ENCODE data around the gene SDC3.

SDC3 gene

GRCh38 chr1:30898031-30898815 lies 10.3 kb downstream of the SDC3 start:
- Histone ChIP-seq H4K20me1 (ENCODE audit: insufficient read depth, low read length) (peaks cover 8% of the 10 kb centered on the region; the same call in 1 of the 2 replicates), H3K27ac (ENCODE audit: low read length) (no peak overlapping the region), H3K36me3 (ENCODE audit: insufficient read depth, low read length) (no peaks in the 10 kb centered on the region), H3K4me1 (ENCODE audit: insufficient read depth, low read length) (no peaks in the 10 kb centered on the region), H3K79me2 (ENCODE audit: insufficient read depth, low read length) (no peaks in the 10 kb centered on the region), H2AFZ (ENCODE audit: low read depth, low read length) (no peak overlapping the region), H3K9me3 (ENCODE audit: insufficient read depth, low read length, severe bottlenecking) (no peaks in the 10 kb centered on the region), H3K9ac (ENCODE audit: low read depth, low read length) (no peak overlapping the region), H3K27me3 (ENCODE audit: insufficient read depth, low read length, poor library complexity) (peaks cover 10% of the 10 kb centered on the region), H3K4me2 (ENCODE audit: insufficient read depth, low read length) (no peak overlapping the region), H3K4me3 (ENCODE audit: low read depth in 1 of 2, low read length in 2 of 2) (no peak overlapping the region)
- TF ChIP-seq, protein P1, sequence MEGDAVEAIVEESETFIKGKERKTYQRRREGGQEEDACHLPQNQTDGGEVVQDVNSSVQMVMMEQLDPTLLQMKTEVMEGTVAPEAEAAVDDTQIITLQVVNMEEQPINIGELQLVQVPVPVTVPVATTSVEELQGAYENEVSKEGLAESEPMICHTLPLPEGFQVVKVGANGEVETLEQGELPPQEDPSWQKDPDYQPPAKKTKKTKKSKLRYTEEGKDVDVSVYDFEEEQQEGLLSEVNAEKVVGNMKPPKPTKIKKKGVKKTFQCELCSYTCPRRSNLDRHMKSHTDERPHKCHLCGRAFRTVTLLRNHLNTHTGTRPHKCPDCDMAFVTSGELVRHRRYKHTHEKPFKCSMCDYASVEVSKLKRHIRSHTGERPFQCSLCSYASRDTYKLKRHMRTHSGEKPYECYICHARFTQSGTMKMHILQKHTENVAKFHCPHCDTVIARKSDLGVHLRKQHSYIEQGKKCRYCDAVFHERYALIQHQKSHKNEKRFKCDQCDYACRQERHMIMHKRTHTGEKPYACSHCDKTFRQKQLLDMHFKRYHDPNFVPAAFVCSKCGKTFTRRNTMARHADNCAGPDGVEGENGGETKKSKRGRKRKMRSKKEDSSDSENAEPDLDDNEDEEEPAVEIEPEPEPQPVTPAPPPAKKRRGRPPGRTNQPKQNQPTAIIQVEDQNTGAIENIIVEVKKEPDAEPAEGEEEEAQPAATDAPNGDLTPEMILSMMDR (IDR thresholded peaks at IDR 0.05; ENCODE audit: borderline replicate concordance, extremely low read depth, low read length, poor library complexity, severe bottlenecking), result no peak
- no peak for TF ChIP-seq EZH2 (IDR thresholded peaks at IDR 0.05; ENCODE audit: borderline replicate concordance, low read depth, low read length, severe bottlenecking)
- DNase-seq, result no peak
- no peak for ATAC-seq (ENCODE audit: insufficient read depth, low read depth)

GRCh38 chr1:30896905-30897304 lies 11.7 kb downstream of the SDC3 start:
- ATAC-seq (ENCODE audit: insufficient read depth, low read depth) (no peak), DNase-seq (no peak)
- H2AFZ ChIP-seq (ENCODE audit: low read depth, low read length), result no peak overlapping the region
- no peaks in the 10 kb centered on the region for H3K4me1 ChIP-seq (ENCODE audit: insufficient read depth, low read length)
- H3K4me3 ChIP-seq (ENCODE audit: low read depth in 1 of 2, low read length in 2 of 2), result no peak overlapping the region
- H4K20me1 ChIP-seq (ENCODE audit: insufficient read depth, low read length), result 0 out of 2 replicates have a peak, but pooled peaks cover 8% of the 10 kb centered on the region
- H3K27ac ChIP-seq (ENCODE audit: low read length), result no peak overlapping the region
- no peak overlapping the region for H3K4me2 ChIP-seq (ENCODE audit: insufficient read depth, low read length)
- H3K27me3 ChIP-seq (ENCODE audit: insufficient read depth, low read length, poor library complexity), result peaks cover 10% of the 10 kb centered on the region
- no peaks in the 10 kb centered on the region for H3K9me3 ChIP-seq (ENCODE audit: insufficient read depth, low read length, severe bottlenecking)
- H3K36me3 ChIP-seq (ENCODE audit: insufficient read depth, low read length), result no peaks in the 10 kb centered on the region
- TF ChIP-seq, protein P1 (IDR thresholded peaks at IDR 0.05; ENCODE audit: borderline replicate concordance, extremely low read depth, low read length, poor library complexity, severe bottlenecking), result no peak
- H3K79me2 ChIP-seq (ENCODE audit: insufficient read depth, low read length), result no peaks in the 10 kb centered on the region
- no peak overlapping the region for H3K9ac ChIP-seq (ENCODE audit: low read depth, low read length)

DNA sequence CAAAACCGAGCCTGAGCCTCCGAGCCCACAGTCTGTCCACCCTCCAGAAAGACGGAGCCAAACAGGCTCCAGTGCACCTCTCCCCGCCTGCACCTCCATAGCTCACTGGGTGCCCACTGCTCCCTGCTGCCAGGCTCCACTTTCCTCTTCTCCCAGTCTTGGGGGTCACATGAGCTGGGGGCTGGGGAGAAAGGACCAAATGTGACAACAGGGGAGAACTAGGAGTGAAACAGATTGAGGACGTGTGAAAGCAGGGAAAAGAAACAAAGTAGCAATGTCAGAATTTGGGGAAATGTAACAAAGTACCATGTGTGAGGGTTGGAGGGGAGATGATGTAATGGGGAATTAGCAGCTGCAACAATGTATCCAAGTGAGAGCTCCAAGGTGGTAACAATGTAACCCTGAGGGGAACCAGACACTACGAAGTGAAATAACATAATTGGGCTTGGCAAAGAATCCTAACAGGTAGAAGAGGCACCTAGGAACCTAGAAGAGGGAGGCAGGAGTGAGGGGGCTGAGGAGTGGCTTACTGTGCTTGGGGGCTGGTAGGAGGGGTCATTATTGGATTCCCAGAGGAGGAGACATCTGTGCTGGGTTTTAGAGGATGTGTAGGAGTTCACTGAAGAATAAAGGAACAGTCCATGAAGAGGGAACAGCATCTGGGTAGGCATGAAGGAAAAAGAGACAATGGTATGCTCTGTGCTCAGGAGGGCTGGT lies 12.5 kb downstream of the SDC3 start:
- Histone ChIP-seq H3K79me2 (ENCODE audit: insufficient read depth, low read length) (no peaks in the 10 kb centered on the region), H3K27ac (ENCODE audit: low read length) (no peak overlapping the region), H3K9me3 (ENCODE audit: insufficient read depth, low read length, severe bottlenecking) (no peaks in the 10 kb centered on the region), H3K4me3 (ENCODE audit: low read depth in 1 of 2, low read length in 2 of 2) (no peak overlapping the region), H3K36me3 (ENCODE audit: insufficient read depth, low read length) (no peaks in the 10 kb centered on the region), H3K9ac (ENCODE audit: low read depth, low read length) (no peak overlapping the region), H3K27me3 (ENCODE audit: insufficient read depth, low read length, poor library complexity) (peaks cover 10% of the 10 kb centered on the region), H4K20me1 (ENCODE audit: insufficient read depth, low read length) (0 out of 2 replicates have a peak, but pooled peaks cover 7% of the 10 kb centered on the region), H2AFZ (ENCODE audit: low read depth, low read length) (no peak overlapping the region), H3K4me1 (ENCODE audit: insufficient read depth, low read length) (no peaks in the 10 kb centered on the region), H3K4me2 (ENCODE audit: insufficient read depth, low read length) (no peak overlapping the region)
- TF ChIP-seq, protein P1 (IDR thresholded peaks at IDR 0.05; ENCODE audit: borderline replicate concordance, extremely low read depth, low read length, poor library complexity, severe bottlenecking), result no peak
- no peak for TF ChIP-seq EZH2 (IDR thresholded peaks at IDR 0.05; ENCODE audit: borderline replicate concordance, low read depth, low read length, severe bottlenecking)
- DNase-seq (no peak), ATAC-seq (ENCODE audit: insufficient read depth, low read depth) (no peak)
